ENCODE measurements around the gene TRPV2.
A peak's percentile ranks its signal among the peaks of the same experiment; 100 is the strongest.

TRPV2 gene

DNA sequence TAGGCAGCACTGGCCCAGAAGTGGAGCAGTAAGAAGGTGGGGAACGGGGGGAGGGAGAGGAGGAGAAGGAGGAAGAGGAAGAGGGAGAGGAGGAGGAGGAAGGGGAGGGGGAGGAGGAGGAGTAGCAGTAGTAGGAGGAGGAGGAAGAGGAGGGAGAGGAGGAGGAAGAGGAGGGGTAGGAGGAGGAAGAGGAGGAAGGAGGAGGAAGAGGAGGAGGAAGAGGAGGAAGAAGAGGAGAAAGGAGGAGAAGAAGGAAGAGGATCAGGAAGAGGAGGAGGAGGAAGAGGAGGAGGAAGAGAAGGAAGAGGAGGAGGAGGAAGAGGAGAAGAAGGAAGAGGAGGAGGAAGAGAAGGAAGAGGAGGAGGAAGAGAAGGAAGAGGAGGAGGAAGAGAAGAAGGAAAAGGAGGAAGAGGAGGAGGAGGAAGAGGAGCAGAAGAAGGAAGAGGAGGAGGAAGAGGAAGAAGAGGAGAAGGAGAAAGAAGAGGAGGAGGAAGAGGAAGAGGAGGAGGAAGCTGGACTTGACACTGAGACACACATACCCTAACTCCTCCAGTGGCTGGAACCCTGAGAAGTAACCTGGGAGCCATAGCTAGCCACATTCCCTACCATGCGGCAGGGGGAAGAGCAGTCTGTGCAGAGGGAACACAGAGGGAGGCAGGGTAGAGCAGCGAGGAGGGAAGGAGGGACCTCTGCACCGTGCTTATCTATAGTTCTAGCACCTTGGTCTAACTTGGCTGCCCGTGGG, 40.8 kb downstream of the TRPV2 start:
- DNase-seq (ENCODE audit: low spot score) = no peak

DNA sequence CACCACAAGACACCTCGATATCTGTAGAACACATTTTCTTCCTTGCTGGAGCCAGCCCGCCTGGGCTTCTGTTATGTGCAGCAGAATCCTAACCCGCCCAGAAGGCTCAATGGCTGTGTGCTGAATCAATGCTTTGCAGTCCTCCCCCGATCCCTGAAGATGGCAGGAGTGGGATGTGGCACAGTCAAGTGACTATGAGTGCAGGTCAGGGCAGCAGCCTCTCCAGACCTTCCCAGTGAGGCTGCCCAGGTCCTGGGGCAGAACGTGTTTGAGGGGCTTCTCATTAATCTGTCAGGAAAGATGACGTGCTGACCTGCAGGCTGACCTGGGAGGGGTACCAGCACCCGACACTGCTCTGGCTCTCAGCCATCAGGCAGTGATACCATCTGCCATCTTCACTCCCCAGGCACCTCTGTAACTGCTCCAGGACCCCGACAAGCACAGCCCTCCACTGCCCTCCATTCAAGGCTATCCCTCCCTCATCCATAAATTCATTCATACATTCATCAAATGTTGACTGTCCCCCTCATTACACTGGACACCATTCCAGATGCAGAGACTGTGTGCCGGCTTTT, 41.5 kb downstream of the TRPV2 start:
- peak; percentile 12 for DNase-seq (ENCODE audit: low spot score)

DNA sequence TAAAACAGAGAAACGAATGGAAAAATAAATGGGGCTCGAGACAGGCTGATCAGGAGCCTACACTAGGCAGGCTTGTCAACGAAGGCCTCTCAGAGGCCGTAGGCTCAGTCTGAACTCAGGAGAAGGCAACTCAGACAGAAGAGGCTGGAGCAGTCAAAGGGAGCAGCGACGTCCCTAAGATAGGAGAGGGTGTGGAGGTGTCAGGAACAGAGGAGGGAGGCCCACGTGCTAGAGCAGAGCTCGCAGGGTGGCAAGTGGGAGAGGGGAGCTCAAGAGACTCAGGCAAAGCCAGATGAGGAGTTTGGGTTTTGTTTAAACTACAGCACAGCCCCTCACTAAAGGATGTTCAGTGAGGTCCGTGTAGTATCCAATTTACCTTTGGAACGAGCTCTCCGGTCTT, 43.9 kb downstream of the TRPV2 start:
- DNase-seq (ENCODE audit: low spot score) = no peak

DNA sequence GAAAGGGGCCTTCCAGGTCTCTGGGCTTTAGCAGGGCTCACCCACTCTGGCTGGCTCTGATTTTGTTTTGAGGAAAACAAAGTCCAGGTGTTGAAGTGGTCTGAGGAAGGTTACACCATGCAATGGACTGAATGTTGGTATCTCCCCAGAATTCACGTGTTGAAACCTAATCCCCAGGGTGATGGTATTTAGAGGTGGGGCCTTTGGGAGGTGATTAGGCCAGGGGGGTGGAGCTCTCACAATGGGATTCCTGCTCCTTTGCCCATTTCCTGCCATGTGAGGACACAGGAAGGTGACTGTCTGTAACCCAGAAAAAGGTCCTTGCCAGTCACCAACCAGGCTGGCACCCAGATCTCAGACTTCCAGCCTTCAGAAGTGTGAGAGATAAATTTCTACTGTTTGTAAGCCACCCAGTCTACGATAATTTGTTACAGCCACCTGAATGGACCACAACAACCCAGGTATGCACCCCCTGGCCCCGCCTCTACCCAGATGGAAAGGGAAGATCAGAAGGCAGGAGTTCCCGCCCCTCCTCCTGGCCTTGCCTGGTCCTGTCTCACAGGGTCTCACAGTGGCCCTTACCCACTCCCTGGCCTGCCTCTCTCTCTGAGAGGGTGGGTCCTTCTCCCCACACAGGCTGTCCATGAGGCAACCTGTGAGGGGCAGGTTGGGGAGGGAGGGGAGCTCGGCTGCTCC, 44.6 kb downstream of the TRPV2 start:
- no peak for DNase-seq (ENCODE audit: low spot score)

DNA sequence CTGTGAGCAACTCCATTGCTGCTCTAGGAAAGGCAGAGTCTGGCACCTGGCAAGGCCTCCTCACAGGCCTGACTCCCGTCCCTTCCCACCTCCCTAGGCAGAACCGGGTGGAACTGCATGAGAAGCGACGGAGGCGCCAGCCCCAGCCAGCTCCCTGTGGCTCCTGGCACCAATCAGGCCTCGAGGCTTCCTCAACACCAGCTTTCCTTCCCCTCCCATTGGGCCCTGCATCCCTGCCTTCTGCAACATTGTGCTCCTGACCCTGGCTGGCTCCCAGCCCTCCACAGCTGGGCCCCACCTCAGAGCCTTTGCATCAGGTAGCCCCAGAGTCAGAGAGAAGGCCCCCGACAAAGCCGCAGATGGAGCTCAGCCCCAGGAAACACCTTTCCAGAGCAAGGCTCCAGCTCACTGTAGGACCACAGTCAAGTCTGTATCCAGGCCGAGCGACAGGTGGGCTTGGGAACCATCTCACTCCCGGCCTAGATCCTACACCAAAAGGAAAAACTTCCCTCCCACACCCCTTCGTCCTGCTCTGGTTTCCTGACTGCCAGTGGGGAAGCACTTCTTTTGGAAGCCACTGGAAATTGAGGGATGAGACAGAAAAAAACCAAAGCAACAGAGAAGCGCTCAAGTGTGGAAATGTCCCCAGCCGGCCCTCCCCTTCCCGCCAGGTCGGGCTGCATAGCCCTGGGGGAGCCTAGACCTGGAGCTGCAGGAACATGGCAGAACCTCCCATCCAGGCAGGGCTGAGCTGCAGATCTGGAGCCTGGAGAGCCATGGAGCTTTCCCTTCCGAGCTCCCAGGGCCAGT, 45.6 kb downstream of the TRPV2 start:
- no peak for DNase-seq (ENCODE audit: low spot score)

DNA sequence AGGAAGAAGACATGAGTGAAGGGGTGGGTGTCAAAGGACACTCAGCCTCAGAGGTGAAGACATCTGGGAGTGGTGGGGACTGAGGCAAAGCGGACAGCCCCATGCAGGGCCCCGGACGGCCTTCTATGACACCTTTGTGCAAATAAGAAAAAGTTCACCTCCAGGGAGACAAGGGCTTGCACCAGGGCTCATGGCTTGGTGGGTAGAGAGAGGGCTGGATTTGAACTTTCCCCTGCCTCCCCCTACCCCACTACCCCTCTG, 46.2 kb downstream of the TRPV2 start:
- DNase-seq (ENCODE audit: low spot score) = no peak

DNA sequence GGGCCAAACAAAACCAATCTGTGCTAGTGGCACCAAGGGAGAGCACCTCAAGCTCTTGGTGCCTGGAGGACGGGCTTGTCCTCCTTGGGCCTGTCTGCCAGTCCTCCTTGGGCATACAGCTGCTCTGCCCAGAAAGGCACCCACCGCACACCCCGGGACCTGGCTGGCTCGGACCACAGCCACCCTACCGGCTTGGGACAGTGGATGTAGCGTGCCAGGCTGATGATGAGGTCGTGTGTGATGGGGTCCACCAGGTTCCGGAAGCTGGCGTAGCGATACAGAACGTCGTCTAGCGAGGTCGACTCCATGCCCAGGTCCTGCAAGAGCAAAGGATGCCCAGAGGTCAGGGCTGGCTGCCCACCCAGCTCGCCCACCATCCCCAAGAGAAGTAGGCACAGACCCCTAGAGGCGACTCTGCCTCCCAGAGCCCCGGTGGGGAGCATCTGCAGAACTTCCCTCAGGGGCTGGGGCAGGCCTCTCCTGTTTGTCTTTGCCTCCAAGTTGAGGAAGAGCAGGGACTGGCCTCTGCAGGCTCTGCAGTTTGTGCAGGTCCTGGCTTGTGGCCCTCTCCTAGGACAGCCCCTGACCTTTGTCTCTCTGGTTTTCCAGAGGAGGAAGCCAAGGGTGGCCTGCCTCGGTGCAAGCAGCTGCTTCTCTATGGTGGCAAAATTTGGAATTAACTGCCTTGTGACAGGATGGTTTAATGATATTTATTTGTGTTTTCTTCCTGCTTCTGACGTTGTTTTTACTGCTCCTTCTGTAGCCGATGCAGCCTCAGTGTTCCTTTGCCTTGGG, 46.9 kb downstream of the TRPV2 start:
- DNase-seq (ENCODE audit: low spot score) = no peak

DNA sequence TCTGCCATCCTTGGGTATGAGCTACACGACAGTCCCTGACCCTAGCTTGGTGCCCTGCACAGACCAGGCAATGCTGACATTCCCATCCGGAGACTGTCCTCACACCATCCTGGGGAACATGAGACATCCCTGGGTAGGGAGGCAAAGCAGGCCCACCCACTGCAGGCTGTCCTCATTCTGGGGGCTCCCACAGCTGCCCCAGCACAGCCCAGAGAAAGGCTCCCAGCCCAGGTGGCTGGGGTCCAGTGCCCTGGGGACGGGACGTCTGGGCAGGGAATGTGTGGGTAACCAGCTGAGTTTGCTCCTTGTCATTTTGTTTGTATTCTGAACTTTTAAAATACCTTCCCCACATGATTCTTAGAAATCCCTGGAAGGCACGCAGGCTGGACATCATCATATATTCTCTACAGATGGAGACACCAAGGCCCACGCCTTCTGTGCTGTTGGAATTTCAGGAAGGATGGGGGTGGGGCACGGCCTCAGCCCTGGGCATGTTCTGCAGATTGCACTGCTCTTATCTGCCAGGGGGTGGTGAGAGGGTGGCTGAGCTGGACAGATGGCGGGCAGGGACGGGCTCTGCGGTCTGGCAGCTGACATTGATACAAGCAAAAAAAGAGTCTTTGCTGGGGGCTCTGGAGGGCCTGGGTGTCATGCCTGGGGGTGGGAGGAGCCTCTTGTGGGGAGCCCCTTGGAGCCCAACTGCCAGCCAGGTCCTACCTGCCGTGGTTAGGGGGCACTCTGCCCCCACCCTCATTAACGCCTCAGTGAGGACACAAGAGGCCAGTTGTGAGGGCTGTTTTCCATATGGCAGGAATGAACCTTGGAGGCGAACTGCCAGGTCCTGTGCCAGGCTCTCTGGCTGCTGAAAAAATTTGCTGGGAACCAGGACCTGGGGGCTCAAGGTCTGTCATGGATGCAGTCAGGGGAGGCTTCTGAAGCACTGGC, 48.3 kb downstream of the TRPV2 start:
- DNase-seq (ENCODE audit: low spot score) = peak; percentile 24

DNA sequence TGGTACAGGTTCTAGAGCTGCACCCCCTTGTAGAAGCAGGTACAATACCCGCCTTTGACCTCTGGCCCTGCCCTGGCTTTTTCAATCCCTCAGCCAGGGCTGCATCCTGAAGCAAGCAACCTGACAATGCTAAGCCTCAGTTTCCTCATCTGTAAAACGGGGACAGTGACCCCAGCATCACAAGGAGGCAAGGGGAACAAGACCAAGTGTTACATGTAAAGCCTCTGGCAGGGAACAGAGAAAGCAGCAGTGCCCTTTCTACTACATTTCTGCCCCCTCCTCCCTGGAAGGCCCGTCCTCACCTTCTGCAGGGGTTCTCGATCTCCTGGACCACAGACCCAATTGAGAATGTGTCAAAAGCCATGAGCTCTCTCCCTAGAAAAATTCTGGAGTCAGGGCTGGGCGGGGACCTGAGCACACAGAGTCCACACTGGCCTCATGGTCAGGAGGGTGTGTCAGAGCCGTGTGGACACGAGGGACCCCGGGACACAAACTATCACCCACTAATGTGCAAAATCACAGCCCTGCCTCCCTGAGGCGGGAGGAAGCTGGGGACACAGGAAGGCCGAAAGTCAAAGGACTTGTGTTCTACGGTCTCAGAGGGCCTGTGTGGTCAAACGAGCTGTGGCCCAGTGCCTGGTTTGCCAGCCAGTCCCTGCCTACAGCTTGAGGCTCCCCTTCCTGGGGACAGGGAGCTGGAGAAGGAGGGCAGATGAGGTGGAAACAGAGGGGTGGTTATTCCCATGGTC, 49.1 kb downstream of the TRPV2 start:
- no peak for DNase-seq (ENCODE audit: low spot score)

DNA sequence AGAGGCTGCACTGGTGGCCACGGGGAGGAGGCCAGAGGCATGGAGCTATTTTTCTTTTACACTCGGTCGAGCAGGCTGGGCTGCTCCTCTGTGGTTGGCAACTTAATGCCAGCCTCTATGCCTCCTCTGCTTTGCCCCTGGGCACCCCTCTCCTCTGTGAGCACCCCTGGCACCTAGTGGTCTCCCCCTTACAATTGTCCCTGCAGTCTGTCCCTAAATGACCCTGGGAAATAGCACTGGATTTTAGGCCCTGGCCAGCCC, 49.6 kb downstream of the TRPV2 start:
- DNase-seq (ENCODE audit: low spot score) = no peak

DNA sequence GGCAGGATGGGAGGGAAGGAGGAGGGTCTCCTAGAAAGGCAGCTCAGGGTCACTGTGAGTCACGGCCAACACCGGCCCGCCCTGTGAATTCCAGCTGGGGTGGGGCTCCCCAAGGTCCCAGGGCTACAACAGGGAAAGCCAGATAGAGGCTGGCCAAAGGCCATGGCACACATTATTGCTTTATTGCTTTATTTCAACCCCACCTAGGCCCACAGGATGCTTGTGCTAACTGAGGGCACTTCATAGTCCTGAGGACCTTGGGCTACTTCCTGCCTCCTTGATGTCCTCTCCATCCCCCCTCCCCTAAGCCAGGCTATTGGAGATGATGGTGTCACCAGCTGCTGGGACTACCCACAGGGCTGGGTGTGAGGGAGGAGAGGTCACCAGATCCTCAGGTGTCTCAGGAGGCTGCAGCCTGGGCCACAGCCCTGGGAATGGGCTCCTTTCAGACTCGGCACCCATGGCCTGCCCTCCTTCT, 50.5 kb downstream of the TRPV2 start:
- DNase-seq (ENCODE audit: low spot score) = no peak

DNA sequence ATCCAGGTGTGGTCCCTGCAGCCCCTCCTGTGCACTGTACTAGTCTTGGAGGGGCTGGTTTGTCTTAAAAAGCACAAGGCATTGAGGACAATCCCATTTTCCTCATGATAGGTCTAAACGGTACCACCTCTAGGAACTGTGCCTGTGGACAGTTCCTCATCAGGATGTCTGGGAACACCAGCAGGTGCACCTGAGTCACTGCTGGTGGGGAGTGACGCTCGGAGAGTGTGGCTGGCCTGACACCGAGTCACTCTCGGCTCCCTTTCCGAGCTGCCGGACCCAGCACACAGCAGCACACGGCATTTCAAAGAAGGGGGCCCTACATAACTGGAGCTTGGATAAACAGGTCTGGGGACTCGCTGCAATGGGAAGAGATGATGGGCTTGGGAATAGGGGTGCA, 51.0 kb downstream of the TRPV2 start:
- DNase-seq (ENCODE audit: low spot score) = no peak

DNA sequence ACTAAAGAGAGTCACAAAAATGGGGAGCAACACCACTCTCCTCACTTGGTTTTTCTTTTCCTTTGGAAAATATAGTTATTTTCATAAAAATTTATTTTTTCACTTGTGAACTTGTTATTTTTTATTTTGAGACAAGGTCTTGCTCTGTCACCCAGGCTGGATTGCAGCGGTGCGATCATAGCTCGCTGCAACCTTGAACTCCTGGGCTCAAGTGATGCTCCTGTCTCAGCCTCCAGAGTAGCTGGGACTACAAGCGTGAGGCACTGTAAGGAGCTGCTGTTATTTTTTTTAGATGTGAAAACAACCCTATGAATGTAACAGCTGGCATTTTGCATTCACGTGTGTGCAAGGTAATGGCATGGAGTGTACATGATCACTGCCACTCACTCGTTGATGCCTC, 51.7 kb downstream of the TRPV2 start:
- no peak for DNase-seq (ENCODE audit: low spot score)

DNA sequence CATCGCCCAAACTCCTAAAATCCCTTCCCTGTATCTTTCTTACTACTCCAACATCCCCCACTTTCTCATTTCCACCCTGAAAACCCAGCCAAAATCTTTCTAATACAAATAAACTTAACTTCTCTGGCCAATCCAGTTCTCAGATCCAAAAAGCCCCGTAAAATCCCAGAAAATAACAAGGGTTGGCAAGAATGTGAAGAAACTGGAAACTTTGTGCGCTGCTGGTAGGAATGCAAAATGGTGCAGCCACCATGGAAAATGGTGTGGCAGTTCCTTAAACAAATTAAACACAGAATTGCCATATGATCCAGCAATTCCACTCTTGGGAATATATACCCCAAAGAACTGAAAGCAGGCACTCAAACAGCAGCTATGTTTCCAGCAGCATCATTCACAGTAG, 52.5 kb downstream of the TRPV2 start:
- DNase-seq (ENCODE audit: low spot score) = no peak

DNA sequence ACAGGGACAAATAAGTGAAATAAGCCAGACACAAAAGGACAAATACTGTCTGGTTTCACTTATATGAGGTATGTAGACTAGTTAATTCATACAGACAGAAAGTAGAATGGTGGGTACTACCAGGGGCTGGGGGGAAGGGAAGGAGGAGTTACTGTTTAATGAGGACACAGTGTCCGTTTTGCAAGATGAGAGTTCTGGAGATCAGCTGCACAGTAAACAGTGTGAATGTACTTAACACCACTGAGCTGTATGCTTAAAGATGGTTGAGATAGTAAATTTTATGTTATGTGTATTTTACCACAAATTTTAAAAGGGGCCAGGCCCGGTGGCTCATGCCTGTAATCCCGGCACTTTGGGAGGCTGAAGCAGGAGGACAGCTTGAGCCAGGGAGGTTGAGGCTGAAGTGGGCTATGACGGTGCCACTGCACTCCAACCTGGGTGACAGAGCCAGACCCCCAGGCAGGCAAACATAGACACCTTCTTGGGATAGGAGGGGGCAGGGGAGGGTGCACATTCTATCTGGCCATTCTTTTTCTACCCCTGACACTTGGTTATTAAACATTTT, 53.1 kb downstream of the TRPV2 start:
- DNase-seq (ENCODE audit: low spot score) = no peak

DNA sequence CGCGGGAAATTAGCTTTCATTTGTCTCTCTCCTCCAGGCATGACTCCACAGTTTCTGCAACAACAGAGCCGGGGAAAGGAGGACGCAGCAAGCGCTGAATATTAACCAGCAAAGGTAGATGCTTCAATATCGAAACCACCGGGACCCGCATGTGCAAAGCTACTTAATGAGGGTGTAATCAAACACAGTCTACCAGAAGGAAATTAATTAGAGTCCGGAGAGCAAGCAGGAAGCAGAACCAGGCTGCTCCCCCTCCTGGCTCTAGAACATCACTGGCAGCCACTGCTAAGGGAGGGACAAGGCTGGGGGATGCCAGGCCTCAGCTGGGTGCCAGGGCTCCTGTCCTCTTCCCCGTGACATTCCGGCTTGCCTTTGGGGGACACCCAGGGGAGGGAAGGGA, 54.9 kb downstream of the TRPV2 start:
- no peak for DNase-seq (ENCODE audit: low spot score)

DNA sequence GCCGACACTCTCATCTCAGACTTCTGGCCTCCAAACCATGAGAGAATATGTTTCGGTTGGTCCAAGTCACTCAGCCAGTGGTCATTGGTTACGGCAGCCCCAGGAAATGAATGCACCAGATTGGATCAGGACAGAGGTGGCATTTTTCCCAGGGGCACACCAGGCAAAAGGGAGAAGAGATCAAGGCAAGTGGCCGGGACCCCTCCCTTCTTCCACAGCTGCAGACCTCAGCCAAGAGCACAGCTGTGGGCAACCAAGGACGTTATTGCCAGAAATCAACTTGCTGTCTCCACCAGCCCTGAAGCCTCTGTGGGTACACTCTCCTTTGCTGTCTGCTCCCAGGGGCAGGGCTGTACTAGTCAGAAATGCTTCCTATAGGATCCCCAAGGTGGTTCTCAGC, 55.9 kb downstream of the TRPV2 start:
- DNase-seq (ENCODE audit: low spot score) = no peak

DNA sequence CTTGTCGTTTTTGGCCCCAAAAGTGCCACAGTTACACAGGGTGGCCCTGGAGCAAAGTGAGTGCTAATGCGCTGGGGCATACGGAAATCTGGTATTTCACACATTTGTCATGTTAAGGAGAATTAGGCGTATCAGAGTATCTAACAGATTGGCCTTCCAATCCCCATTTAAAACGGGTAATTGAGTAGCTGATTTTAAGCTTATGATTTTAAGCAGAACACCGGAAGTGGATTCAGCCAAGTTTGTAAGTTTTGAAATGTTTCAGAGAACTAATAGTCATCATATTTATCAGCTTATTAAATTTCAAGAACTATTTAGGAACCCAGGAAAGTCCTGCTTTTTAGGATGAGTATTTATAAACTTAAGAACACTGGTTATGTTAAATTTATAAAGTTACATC, 57.2 kb downstream of the TRPV2 start:
- DNase-seq (ENCODE audit: low spot score) = no peak

DNA sequence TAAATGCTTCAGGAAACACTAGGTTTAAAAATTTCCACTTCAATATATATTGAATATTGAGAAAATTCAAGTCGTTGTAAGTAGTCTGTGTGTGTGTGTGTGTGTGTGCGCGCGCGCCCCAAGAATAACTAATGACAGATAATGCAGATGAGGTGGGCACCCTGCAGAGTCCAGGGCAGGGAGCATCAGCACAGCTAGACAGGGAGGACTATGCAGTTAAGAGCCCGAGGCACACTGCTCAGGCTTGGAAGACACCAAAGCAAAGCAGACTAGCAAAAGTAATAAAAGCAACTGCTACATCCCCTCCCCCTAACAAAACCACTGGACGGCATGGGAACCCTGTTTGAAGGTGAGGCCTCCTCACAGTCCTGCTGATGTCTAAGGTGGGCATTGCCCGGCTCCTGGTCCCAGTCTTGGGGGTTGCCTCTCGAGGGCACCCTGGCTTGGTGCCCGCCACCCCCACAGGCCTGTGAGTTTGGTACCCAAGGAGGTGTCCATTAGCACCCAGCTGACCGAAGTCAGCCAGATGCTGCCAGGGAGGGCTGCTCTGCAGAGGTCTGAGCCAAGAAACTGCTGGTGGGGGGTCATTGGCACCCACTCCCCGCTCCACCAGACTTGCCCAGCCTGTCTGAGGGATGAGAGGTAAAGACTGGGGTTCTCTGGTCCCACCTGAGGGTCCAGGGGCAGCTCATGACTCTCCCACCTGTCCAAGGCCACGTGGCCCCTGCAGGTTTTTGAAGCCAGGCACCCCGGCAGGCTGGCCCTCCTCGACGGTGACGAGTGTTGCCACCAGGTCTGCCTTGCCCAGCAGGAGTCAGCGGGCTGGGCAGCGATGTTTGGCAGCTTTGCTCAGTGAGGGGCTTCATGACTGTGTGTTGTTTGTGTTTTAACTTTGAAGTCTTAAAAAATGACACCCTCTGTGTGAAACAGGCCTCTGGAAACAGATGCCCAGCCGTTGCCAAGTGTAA, 58.0 kb downstream of the TRPV2 start:
- no peak for DNase-seq (ENCODE audit: low spot score)
